ENCODE measurements around the gene SEC23IP.

DNA sequence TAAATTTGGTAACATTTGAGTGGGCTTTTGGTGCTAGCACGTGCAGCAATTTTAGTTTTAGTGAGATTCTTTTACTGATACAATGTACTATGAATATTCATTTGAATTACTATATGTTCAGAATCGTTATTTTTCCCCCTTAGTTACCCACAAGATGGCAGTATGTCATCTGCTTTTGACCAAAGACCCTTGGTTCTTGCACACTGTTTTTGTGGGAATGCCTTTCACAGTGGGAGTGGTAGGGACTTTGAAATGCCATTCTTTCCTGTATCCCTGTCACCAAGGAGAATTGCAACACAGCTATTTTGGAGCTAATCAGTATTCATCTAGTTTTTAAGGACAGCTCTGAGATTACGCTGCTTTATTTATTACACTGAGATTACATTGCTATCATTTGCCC is 40.6 kb downstream of the SEC23IP start:
- TF ChIP-seq, protein P1, sequence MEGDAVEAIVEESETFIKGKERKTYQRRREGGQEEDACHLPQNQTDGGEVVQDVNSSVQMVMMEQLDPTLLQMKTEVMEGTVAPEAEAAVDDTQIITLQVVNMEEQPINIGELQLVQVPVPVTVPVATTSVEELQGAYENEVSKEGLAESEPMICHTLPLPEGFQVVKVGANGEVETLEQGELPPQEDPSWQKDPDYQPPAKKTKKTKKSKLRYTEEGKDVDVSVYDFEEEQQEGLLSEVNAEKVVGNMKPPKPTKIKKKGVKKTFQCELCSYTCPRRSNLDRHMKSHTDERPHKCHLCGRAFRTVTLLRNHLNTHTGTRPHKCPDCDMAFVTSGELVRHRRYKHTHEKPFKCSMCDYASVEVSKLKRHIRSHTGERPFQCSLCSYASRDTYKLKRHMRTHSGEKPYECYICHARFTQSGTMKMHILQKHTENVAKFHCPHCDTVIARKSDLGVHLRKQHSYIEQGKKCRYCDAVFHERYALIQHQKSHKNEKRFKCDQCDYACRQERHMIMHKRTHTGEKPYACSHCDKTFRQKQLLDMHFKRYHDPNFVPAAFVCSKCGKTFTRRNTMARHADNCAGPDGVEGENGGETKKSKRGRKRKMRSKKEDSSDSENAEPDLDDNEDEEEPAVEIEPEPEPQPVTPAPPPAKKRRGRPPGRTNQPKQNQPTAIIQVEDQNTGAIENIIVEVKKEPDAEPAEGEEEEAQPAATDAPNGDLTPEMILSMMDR (IDR thresholded peaks at IDR 0.05) = peak; percentile 81
- TF ChIP-seq EZH2 (IDR thresholded peaks at IDR 0.05) = no peak
